NCI-H2081 treated with DMSO at 0.1 percent for 48 hours (cell line): ENCODE measurements around the gene TRIM24.

Experiments
- DNase-seq: peaks from one replicate; lab custom pipeline; 2025; lab: John Stamatoyannopoulos, UW

The TRIM24 gene

GRCh38 chr7:138579136-138579535, 119.1 kb downstream of the TRIM24 start:
- no peak for DNase-seq

GRCh38 chr7:138579671-138580070, 119.6 kb downstream of the TRIM24 start:
- no peak for DNase-seq

GRCh38 chr7:138581065-138581464, 121.0 kb downstream of the TRIM24 start:
- DNase-seq, result no peak

GRCh38 chr7:138584283-138584682, 124.2 kb downstream of the TRIM24 start:
- no peak for DNase-seq

- DNase-seq, result no peak
These were observed 124.6 kb downstream of the TRIM24 start for GRCh38 chr7:138584696-138585095.

GRCh38 chr7:138585283-138585993, 125.4 kb downstream of the TRIM24 start:
- no peak for DNase-seq

- DNase-seq, result no peak
These were observed 127.4 kb downstream of the TRIM24 start for GRCh38 chr7:138587485-138587884.

- no peak for DNase-seq
These were observed 128.9 kb downstream of the TRIM24 start for GRCh38 chr7:138588986-138589385.

- no peak for DNase-seq
These were observed 130.1 kb downstream of the TRIM24 start for GRCh38 chr7:138590154-138590553.

GRCh38 chr7:138595454-138595853, 135.4 kb downstream of the TRIM24 start:
- DNase-seq, result no peak

GRCh38 chr7:138602451-138602850, 142.4 kb downstream of the TRIM24 start:
- DNase-seq, result no peak

GRCh38 chr7:138603549-138604318, 143.7 kb downstream of the TRIM24 start:
- no peak for DNase-seq

GRCh38 chr7:138606236-138606635, 146.2 kb downstream of the TRIM24 start:
- DNase-seq, result no peak

- DNase-seq, result no peak
These were observed 147.4 kb downstream of the TRIM24 start for GRCh38 chr7:138607216-138608126.

- no peak for DNase-seq
These were observed 148.2 kb downstream of the TRIM24 start for GRCh38 chr7:138608275-138608674.

GRCh38 chr7:138610671-138611170, 150.7 kb downstream of the TRIM24 start:
- DNase-seq, result no peak

GRCh38 chr7:138613630-138614029, 153.6 kb downstream of the TRIM24 start:
- no peak for DNase-seq

GRCh38 chr7:138616085-138616484, 156.0 kb downstream of the TRIM24 start:
- DNase-seq, result no peak

GRCh38 chr7:138618506-138618905, 158.4 kb downstream of the TRIM24 start:
- DNase-seq, result no peak

GRCh38 chr7:138618933-138619332, 158.9 kb downstream of the TRIM24 start:
- no peak for DNase-seq

GRCh38 chr7:138622841-138623240, 162.8 kb downstream of the TRIM24 start:
- no peak for DNase-seq
